Sigmoid colon (tissue), 4 donors: ENCODE measurements around the gene CHD9NB.

Experiments
- CTCF ChIP-seq, 4 experiments: fragments of 450-650 bp in 3 of 4; fragments of 200-600 bp in 1 of 4; IDR thresholded peaks; one replicate each; pipeline ENCODE4 v1.5.1; 2016 to 2019; ENCODE audit warnings: antibody characterized with exemption in 4 of 4, mild to moderate bottlenecking in 3 of 4, moderate library complexity in 2 of 4
- POLR2AphosphoS5 ChIP-seq, 4 donors: sonication (generic); formaldehyde crosslinking; IDR thresholded peaks; one replicate each; pipeline ENCODE4 v1.6.1; 2017; ENCODE audit warnings: antibody characterized with exemption in 4 of 4

GRCh38 chr16:53089434-53090285, 37.0 kb upstream of the CHD9NB start:
- TF ChIP-seq CTCF (IDR thresholded peaks at IDR 0.05), result no peak
- TF ChIP-seq POLR2AphosphoS5 (IDR thresholded peaks at IDR 0.05), result peak in 3 of 4 donors; percentile 41 to 48 (median 47)
